SK-N-SH (cell line): ENCODE results near the gene MBOAT2.

Source experiments
- EP300 ChIP-seq, 2 experiments: IDR thresholded peaks; 2 replicates each; pipeline versions ENCODE4 v1.4.0 to v1.6.1; 2012; ENCODE audit warnings: borderline replicate concordance in 1 of 2, low read depth in 1 of 2, low read length in 1 of 2
- JUND ChIP-seq: IDR thresholded peaks from 2 replicates; pipeline ENCODE4 v1.4.0; 2012
- NRF1 ChIP-seq: IDR thresholded peaks from 2 replicates; pipeline ENCODE4 v1.6.1; 2012; ENCODE audit warnings: low read depth, mild to moderate bottlenecking, low read length
- POLR2AphosphoS5 ChIP-seq: IDR thresholded peaks from 2 replicates; pipeline ENCODE4 v1.6.1; 2012; ENCODE audit warnings: low read depth, low read length
- RAD21 ChIP-seq: IDR thresholded peaks from 2 replicates; pipeline ENCODE4 v1.6.1; 2012; ENCODE audit warnings: mild to moderate bottlenecking, low read length
- TF ChIP-seq, protein P1 (sequence below): fragments of 200-600 bp; sonication (generic); IDR thresholded peaks from 2 replicates; pipeline ENCODE4 v1.6.1; 2017; ENCODE audit warnings: antibody characterized with exemption, mild to moderate bottlenecking, moderate library complexity
- TF ChIP-seq, protein P2 (sequence below): IDR thresholded peaks from 2 replicates; pipeline ENCODE4 v1.6.1; 2012; ENCODE audit warnings: mild to moderate bottlenecking, low read depth, low read length, moderate library complexity
- TF ChIP-seq, protein P3 (sequence below): IDR thresholded peaks from 2 replicates; pipeline ENCODE4 v1.4.0; 2012; ENCODE audit warnings: low read depth, borderline replicate concordance

DNA sequence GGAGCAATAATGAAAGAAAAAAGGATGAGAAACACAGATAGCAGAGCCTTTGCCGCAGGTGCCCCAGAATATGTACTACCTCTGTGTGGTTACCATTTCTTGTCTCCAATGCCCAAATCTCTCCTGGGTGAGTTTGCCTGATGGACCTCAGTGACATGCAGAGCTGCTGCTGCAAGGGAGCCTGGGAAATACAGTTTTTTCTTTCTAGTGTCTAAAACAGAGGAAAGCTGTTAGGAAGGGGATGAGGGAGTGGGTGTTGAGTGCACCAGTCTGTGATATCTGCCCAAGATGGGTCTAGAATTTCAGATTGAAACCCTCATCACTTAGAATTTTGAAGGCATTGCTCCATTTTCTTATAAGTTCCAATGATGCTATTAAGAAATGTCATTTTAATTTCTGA lies 9.9 kb upstream of the MBOAT2 start:
- TF ChIP-seq, protein P1, sequence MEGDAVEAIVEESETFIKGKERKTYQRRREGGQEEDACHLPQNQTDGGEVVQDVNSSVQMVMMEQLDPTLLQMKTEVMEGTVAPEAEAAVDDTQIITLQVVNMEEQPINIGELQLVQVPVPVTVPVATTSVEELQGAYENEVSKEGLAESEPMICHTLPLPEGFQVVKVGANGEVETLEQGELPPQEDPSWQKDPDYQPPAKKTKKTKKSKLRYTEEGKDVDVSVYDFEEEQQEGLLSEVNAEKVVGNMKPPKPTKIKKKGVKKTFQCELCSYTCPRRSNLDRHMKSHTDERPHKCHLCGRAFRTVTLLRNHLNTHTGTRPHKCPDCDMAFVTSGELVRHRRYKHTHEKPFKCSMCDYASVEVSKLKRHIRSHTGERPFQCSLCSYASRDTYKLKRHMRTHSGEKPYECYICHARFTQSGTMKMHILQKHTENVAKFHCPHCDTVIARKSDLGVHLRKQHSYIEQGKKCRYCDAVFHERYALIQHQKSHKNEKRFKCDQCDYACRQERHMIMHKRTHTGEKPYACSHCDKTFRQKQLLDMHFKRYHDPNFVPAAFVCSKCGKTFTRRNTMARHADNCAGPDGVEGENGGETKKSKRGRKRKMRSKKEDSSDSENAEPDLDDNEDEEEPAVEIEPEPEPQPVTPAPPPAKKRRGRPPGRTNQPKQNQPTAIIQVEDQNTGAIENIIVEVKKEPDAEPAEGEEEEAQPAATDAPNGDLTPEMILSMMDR, result no peak
- TF ChIP-seq JUND (no peak), EP300 (IDR thresholded peaks at IDR 0.05; ENCODE audit: borderline replicate concordance in 1 of 2, low read depth in 1 of 2, low read length in 1 of 2) (no peak), RAD21 (no peak), POLR2AphosphoS5 (no peak), NRF1 (no peak)
- TF ChIP-seq, protein P2, sequence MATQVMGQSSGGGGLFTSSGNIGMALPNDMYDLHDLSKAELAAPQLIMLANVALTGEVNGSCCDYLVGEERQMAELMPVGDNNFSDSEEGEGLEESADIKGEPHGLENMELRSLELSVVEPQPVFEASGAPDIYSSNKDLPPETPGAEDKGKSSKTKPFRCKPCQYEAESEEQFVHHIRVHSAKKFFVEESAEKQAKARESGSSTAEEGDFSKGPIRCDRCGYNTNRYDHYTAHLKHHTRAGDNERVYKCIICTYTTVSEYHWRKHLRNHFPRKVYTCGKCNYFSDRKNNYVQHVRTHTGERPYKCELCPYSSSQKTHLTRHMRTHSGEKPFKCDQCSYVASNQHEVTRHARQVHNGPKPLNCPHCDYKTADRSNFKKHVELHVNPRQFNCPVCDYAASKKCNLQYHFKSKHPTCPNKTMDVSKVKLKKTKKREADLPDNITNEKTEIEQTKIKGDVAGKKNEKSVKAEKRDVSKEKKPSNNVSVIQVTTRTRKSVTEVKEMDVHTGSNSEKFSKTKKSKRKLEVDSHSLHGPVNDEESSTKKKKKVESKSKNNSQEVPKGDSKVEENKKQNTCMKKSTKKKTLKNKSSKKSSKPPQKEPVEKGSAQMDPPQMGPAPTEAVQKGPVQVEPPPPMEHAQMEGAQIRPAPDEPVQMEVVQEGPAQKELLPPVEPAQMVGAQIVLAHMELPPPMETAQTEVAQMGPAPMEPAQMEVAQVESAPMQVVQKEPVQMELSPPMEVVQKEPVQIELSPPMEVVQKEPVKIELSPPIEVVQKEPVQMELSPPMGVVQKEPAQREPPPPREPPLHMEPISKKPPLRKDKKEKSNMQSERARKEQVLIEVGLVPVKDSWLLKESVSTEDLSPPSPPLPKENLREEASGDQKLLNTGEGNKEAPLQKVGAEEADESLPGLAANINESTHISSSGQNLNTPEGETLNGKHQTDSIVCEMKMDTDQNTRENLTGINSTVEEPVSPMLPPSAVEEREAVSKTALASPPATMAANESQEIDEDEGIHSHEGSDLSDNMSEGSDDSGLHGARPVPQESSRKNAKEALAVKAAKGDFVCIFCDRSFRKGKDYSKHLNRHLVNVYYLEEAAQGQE, result no peak
- TF ChIP-seq, protein P3, sequence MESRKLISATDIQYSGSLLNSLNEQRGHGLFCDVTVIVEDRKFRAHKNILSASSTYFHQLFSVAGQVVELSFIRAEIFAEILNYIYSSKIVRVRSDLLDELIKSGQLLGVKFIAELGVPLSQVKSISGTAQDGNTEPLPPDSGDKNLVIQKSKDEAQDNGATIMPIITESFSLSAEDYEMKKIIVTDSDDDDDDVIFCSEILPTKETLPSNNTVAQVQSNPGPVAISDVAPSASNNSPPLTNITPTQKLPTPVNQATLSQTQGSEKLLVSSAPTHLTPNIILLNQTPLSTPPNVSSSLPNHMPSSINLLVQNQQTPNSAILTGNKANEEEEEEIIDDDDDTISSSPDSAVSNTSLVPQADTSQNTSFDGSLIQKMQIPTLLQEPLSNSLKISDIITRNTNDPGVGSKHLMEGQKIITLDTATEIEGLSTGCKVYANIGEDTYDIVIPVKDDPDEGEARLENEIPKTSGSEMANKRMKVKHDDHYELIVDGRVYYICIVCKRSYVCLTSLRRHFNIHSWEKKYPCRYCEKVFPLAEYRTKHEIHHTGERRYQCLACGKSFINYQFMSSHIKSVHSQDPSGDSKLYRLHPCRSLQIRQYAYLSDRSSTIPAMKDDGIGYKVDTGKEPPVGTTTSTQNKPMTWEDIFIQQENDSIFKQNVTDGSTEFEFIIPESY, result no peak
